Stimulated activated CD4-positive, alpha-beta T cell treated with anti-CD3 and anti-CD28 coated beads, Interleukin-2, amount 100 ng/mL, for 48 hours (primary cell): ENCODE measurements around the gene DAGLB.
A peak's percentile ranks its signal among the peaks of the same experiment; 100 is the strongest.
"Not testable (repeated sequence)": the region's sequence is repeated elsewhere in the genome, so short reads cannot be mapped to it uniquely, and the experiment has no call there.

Experiments used
- DNase-seq, 2 donors: peaks; one replicate each; pipeline ENCODE4 v3.0.0-alpha.2; 2020

DAGLB gene

DNA sequence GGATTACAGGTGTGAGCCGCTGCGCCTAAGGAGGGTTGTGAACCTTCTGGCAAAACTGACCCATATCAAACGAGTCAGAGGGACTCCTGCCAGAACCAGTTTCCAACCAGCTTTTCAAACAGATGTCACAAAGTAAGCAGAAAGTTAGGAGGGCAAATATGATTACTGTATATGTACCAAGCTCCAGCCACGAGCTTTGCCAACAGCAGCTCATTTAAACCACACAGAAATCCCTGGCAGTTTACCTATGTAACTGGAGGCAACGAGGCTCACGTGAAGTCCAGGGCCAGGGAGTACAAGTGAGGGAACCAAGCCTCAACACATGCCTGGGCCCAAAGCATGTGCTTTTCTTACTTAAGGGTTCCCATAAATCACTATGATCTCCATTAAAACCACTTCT lies 12.5 kb upstream of the DAGLB start:
- DNase-seq = no peak

DNA sequence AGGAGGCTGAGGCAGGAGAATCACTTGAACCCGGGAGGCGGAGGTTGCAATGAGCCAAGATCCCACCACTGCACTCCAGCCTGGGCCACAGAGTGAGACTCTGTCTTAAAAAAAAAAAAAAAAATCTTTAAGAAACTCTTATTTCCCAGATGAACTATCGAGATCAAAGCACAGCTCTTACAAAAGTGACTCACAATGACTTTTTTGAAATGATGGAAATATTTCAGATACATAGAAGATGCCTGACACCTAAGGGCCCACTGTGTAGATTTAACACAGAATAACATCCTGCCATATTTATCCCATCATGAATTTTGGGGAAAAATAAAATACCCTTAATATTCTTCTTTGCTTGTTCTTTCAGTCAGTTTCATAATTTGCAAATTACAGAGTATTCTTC lies 10.9 kb upstream of the DAGLB start:
- DNase-seq = not testable (repeated sequence)

DNA sequence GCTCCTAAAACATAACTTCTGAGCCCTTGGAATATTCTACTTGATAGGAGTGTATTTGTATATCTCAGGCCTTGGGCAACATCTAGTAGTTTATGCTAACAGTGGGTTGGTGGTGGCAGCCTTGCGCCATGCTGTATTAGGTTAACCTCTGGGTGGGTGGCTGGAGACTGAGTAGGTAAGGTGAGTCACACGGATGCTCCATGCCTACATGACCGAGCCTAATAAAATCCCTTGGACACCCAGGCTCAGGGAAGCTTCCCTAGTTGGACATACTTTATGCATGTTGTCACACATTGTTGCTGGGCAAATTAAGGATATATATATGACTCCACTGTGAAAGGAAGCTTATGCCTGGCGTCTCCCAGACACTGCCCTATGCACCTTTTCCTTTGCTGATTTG lies 6.0 kb upstream of the DAGLB start:
- no peak for DNase-seq

DNA sequence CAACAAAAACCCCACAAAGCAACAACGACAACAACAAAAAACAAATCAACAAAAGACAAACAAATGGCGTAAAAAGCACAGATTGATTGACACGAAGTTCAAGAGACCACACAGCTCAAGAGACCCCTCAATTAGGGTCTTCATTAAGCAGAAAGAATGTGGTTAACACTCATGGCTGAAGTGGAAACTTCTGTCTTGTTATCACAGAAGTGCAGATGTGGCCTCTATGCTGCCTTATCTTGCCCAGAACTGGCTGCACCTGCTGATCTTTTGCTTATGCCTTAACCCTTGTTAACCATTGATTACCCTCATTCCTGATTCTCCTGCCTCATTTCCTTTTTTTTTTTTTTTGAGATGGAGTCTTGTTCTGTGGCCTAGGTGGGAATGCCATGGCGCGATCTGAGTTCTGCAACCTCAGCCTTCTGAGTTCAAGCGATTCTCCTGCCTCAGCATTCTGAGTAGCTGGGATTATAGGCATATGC lies 3.5 kb upstream of the DAGLB start:
- DNase-seq = no peak

DNA sequence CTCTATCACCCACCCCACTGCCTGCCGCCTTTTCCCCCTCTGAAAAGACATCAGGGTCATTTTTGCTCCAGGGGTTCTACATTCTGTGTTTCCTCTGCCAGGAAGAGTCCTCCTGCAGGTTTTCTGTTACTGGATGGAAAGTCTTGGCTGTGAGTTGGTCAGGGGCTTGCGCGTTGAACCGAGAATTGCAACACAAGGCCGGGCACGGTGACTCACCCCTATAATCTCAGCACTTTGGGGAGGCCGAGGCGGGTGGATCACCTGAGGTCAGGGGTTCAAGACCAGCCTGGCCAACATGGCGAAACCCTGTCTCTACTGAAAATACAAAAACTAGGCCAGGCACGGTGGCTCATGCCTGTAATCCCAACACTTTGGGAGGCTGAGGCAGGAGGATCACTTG lies 2.8 kb upstream of the DAGLB start:
- not testable (repeated sequence) for DNase-seq

DNA sequence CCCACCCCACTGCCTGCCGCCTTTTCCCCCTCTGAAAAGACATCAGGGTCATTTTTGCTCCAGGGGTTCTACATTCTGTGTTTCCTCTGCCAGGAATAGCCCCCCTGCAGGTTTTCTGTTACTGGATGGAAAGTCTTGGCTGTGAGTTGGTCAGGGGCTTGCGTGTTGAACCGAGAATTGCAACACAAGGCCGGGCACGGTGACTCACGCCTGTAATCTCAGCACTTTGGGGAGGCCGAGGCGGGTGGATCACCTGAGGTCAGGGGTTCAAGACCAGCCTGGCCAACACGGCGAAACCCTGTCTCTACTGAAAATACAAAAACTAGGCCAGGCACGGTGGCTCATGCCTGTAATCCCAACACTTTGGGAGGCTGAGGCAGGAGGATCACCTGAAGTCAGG lies 2.1 kb upstream of the DAGLB start:
- DNase-seq = not testable (repeated sequence)

DNA sequence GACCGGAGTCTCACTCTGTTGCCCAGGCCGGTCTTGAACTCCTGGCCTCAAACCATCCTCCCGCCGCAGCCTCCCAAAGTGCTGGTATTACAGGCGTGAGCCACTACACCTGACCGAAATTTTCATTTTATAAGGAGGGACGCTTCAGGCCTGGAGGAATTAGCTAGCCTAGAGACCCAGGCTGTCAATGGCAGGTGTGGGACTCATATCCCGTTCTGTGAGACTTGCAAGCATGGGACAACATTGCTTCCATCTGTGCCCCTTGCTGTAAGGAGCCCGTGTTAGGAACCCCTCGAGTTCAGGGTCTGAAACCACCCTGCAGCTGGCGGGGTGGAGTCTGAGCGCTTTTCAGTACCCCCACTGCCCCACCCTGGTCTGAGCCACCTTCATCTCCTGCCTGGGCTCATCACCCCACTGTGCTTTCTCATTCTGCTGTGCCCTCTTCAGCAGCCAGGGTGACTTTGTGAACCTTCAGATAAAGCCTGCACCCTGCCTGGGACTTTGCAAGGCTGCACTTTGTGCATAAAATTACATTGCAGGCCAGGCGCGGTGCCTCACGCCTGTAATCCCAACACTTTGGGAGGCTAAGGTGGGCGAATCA lies 1.3 kb upstream of the DAGLB start:
- DNase-seq = no peak

DNA sequence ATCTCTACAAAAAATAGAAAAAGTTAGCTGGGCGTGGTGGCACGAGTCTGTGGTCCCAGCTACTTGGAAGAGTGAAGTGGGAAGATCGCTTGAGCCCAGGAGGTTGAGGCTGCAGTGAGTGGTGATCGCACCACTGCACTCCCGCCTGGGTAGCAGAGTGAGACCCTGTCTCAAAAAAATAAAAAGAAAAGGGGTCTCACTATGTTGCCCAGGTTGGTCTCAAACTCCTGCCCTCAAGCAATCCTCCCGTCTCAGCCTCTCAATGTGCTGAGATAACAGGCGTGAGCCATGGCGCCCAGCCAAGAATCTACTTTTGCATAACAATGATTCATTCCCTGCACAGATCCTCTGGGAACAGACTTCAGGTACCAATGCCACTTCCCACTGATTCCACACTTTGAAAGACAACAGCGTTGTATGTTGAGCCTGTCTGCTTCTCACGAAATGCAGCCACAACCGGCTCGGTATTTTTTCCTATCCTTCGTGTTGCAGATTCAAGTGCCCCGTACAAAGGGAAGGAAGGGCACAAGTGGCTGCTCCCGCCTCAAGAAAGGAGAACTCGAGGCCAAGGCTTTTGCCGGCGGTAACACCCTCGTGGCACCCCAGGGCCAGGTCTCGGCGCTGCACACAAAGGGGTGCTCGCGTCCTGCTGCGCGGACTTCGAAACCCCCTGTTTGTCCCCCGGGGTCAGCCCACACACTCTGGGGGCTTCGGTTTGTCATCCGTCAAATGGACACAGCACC lies 745 bp downstream of the DAGLB start:
- peak; percentile 24 to 28 for DNase-seq

DNA sequence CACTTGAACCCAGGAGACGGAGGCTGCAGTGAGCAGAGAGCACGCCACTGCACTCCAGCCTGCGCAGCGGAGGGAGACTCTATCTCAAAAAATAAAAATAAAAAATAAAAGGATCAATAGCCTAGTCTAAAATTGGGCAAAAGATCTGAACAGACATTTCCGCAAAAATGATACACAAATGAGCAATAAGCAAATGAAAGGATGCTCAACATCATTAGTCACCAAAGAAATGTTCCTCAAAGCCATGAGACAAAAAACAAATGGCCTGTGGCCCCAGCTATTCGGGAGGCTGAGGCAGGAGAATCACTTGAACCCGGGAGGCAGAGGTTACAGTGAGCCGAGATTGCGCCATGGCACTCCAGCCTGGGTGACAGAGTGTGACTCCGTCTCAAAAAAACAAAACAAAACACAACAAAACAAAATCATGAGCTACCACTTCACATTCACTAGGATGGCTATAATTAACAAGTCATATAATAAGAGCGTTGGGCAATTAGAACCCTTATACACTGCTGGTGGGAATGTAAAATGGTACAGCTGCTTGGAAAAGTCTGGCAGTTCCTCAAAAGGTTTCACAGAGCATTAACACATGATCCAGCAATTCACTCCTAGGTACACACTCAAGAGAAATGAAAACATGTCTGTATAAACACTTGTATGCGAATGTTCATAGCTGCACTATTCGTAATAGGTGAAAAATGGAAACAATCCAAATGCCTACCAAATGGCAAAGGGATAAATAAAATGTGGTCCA lies 3.1 kb downstream of the DAGLB start:
- no peak for DNase-seq

DNA sequence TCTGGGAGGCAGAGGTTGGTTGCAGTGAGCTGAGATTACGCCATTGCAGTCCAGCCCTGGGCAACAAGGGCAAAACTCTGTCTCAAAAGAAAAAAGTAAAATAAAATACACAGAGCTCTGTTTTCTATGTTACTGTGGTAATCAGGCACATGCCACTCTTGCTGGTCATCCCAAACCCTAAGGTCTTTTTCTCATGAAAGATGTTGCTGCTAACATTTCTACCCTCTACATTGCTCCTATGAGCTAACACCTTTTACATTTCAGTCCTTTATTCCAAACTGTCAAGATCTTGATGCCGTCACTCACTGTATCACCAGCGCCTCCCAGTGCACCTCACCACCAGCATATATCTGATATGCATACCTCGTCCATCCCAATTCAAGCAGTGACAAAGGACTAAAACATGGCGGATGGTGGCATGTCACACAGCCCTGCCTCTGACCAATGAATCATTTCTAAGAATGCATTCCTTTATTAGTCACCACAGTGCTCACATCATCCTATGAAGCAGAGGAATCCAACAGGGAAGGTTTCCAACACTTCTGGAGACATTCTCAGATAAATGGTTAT lies 4.3 kb downstream of the DAGLB start:
- no peak for DNase-seq

DNA sequence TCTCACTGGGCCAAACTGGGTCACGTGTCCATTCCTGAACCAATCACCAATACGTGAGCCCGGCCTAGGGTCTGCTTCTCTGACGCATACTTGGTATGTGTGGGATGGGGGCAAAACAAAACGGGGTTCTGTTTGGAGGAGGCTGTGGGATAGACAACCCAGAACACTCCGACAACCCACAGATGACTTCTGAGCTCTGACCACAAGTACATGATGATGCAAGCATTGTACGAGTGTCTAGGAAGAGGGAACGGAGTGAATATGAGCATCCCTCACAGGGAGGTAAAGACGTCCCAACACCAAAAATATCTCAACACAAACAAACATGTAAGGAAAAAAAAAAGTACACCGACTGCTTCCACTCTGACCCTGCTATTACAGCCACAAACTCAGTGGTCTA lies 5.6 kb downstream of the DAGLB start:
- DNase-seq = no peak

DNA sequence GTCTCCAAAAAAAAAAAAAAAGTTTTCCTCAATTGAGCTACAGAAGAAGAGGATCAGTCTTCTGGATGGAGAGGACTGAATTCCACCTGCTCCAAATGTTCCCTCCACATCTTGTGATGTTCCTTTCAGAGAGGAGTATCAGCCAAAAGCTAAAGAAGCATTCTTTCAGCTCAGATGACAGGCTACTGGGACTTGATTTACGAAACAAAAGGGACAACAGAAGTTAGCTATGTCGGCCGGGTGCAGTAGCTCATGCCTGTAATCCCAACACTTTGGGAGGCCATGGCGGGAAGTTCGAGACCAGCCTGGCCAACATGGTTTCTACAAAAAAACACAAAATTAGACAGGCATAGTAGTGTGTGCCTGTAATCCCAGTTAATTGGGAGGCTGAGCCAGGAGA lies 7.4 kb downstream of the DAGLB start:
- no peak for DNase-seq

DNA sequence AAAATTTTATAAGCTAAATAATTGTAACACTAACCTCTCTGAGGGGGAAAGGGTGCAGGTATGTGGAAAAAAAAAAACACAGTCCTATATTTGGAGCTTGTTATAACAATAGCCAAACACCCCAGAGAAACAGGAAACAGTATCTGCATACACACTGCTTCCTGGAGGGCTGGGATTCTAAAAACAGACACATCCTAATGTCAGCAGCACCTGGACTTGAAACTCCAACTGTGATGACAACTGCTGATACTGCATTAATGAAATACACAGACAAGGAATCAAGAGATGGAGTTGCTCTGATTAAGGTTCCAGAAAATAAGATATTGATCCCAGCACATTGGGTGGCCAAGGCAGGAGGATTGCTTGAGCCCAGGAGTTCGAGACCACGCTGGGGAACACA lies 9.3 kb downstream of the DAGLB start:
- DNase-seq = no peak

DNA sequence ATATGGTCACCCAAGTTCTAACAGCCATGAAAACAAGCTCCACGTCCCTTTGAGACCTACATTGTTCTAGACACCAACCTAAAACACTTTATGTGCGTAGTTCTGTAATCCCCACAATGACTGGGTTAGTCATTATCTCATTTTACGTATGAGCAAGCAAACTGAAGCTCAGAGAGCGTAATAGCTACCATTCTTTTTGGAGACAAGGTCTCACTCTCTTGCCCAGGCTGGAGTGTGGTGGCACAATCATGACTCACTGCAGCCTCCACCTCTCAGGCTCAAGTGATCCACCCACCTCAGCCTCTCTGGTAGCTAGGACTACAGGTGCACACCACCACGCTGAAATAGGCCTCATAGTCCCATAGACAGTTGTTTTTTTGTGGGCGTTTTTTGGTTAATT lies 10.5 kb downstream of the DAGLB start:
- peak; percentile 19 to 28 for DNase-seq

DNA sequence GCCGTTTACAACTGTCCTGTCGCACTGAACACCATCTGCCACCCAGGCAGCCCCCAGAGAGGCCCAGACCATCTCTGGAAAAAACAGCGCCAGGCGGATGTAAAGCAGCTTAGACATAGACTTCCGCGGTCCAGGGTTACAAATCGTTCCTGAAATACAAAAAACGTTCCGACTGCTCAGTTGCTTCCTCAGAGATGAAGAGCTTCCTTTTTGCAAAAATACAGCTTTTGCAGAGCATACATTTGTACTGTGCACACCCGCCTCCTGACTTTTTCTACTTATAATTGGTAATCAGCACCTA lies 11.4 kb downstream of the DAGLB start:
- DNase-seq = peak in 1 of 2 donors; percentile 32

DNA sequence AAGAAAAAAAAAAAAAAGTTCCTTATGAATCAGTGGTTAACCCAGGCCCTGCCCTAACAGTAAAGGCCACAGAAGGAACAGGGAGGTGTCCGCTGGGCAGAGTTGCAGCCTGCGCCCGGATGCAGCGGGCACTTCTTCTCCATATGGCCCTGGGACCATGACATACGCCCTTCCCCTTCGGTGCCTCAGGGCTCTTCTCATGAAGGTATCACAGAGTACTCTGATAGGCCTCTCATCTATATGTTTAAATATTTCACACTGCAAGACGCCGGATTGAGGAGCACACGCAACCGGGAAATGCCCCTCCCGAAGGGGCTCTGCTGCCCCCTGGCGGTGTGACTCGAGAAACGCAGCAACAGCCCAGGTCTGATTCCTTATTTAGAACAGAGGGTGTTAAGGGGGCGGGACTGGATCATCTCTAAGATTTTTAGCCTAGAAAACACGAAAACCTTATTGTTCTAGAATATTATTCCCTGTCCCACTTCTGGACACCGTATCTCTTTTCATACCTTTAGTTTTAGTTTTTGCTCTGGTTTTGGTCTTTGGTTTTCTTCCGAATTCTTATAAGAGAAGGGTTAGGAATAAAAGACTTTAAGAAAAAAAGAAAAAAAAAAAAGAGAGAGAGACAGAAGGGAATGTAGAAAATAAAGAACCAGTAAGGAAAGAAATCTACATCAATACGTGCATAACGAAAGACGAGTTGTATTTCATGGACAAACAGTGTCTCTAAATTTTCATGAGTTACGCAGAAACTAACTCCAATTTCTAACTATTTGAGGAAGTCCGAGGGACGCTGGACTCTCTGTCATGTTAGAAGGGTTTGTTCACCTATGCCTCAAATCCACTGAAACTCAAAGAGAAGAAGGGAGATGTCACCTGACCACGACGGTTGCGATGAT lies 12.0 kb downstream of the DAGLB start:
- DNase-seq = peak; percentile 92 to 94

DNA sequence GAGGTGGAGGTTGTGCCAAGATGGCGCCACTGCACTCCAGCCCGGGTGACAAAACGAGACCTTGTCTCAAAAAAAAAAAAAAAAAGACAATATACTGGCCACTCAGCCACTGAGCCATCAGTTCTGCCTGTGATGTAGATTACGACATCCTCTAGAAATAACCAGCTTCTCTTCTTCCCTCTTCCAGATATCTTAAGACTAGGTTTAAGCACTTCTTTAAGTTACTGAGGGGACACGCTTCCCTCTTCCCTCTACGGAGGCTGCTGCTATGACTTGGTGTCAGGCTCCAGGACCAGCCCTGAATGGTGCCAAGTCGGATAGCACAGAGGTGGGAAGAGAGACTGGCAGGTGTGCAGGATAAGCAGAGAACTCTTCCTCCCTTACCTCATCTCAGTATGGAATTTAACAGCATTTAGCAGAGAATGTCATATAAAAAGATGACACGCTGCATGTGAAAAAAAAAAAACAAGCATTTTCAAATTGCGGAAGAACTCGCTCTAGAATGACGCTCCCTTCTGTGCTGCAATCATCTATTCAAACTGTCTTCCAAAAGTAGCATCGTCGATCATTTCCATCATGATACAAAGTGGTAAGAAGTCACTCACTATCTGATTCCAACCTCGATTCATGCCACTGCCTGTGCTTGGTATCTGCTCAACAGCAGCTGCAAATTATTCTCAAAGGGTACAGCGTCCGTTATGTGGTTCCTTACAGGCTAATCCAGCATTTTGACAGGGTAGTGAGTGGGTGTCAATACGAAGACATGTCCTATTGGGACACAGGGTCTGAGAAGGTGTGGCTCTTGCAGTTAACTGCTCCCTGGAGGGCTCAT lies 13.8 kb downstream of the DAGLB start:
- no peak for DNase-seq

DNA sequence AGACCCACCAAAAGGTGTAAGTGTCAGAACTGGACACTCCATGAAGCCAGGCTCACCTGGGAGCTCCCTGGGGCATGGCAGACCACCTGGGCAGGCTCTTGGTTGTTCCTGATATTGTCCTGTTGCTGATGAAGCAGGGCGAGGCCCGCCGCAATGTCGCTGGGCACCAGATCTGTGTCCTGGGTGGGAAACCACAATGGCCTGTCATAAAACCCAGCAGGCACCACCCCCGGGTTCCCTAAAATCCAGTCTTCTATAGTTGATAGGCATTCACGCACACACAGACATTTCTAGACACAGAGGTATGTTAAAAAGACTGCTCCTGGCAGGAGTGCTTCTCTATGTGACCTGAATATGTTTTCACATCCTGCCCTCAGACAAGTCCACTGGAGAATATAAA lies 15.0 kb downstream of the DAGLB start:
- no peak for DNase-seq

DNA sequence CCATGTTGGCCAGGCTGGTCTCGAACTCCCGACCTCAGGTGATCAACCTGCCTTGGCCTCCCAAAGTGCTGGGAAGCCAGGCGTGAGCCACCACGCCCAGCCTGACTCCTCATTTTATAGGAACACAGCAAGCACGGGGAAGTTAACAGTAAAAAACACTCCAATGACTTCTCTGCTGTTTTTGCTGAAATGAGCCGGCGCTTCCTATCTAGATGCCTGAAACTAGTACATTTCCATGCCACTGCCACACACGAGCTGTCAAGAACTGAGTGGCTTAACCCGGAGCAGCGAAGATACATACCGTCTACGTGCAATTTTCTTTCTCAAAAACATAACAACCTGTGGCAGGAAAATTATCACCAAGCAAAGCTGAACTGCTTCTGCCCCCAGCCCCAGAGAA lies 16.8 kb downstream of the DAGLB start:
- no peak for DNase-seq

DNA sequence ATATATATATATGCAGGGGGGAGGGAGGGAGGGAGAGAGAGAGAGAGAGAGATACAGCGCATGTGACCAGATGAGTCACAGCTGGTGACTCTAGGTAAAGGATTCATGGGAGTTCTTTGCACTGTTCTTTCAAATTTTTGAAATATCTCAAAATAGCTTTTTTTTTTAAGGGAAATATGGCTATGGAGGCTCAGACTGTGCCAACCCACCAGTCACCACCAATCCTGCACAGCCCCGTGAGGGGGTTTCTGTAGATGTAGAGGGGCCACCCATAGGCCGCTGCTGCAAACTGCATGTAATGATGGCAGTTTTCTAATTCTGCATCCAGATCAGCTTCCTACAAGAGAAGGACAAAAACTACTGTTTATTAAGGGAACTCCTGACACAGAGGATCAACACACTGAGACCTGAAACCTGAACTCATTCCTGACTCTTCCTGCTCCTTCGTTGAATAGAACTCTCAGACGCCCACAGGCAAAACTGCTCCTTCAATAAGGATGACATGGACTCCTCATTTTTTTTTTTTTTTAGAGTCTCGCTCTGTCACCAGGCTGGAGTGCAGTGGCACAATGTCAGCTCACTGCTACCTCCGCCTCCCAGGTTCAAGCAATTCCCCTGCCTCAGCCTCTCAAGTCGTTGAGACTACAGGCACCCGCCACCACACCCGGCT lies 17.3 kb downstream of the DAGLB start:
- DNase-seq = no peak

DNA sequence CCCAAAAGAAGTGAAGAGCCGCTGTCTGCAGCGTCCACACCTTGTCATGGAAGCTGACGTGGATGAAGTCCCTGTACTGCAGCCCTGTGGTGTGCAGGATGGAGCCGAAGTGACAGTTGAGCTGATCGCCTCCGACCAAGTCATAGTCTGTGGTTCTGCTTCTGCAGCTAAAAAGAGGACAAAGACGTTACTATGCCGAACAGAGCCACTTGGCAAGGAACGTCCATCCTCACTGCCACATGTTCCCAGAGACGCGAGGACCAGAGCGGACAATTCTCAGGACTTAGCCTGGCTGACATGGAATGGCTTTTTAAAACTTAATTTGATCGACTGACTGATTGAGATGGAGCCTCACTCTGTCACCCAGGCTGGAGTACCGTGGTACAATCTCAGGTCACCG lies 21.8 kb downstream of the DAGLB start:
- no peak for DNase-seq
